SK-N-SH (cell line): ENCODE data around the gene DCD. TPM values are rescaled to one million over a fixed set of nuclear protein-coding genes. Genes with fewer than 3 reads are reported as not detected.

Experiments
- CTCF ChIA-PET: fragments of 300-600, 350-600 bp; formaldehyde crosslinking; extraction: SDS; loops from one replicate; lab custom pipeline; 2021; lab: Yijun Ruan, JAX
- POLR2A ChIA-PET: fragments of 350-600 bp; sonication (Branson Sonifier 250); formaldehyde crosslinking; extraction: SDS; loops from one replicate; lab custom pipeline; 2020; ENCODE audit warnings: antibody characterized with exemption, inconsistent platforms; lab: Yijun Ruan, JAX
- DNase-seq: peaks from one replicate; pipeline ENCODE4 v3.0.0; 2012
- H2AFZ ChIP-seq: fragments of 200-600 bp; sonication (generic); 2 replicates; pipeline ENCODE4 v1.8.1; 2016; ENCODE audit warnings: antibody characterized with exemption, mild to moderate bottlenecking, low read depth
- H3F3A ChIP-seq: fragments of 200-600 bp; sonication (generic); replicated peaks from 2 replicates; pipeline ENCODE3; 2016; ENCODE audit warnings: antibody characterized with exemption, mild to moderate bottlenecking; ENCODE audit not compliant: insufficient read depth
- H3K27ac ChIP-seq, 2 experiments: fragments of 200-500 bp in 1 of 2; fragments of 200-600 bp in 1 of 2; sonication (Bioruptor generic) in 1 of 2; sonication (generic), shearing (Covaris generic) in 1 of 2; 2 replicates each; pipeline versions ENCODE4 v1.5.1 to v1.6.1; 2014 to 2016; ENCODE audit warnings: low read depth in 2 of 2, inconsistent platforms in 1 of 2, low read length in 1 of 2, mild to moderate bottlenecking in 1 of 2, mixed read lengths in 1 of 2
- H3K27me3 ChIP-seq: fragments of 200-600 bp; sonication (generic), shearing (Covaris generic); 2 replicates; pipeline ENCODE4 v1.6.1; 2016; ENCODE audit warnings: mixed run types; ENCODE audit not compliant: insufficient read depth
- H3K36me3 ChIP-seq, 2 experiments: fragments of 200-500 bp in 1 of 2; fragments of 200-600 bp in 1 of 2; sonication (Bioruptor generic) in 1 of 2; sonication (generic) in 1 of 2; replicated peaks in 1 of 2; 2 replicates each; pipeline versions ENCODE3 to v1.5.1; 2014 to 2016; ENCODE audit warnings: low read length in 1 of 2, mild to moderate bottlenecking in 1 of 2; ENCODE audit not compliant: insufficient read depth in 2 of 2, control insufficient read depth in 1 of 2
- H3K4me1 ChIP-seq, 2 experiments: fragments of 200-500 bp in 1 of 2; fragments of 200-600 bp in 1 of 2; sonication (Bioruptor generic) in 1 of 2; sonication (generic), shearing (Covaris generic) in 1 of 2; 2 replicates each; pipeline versions ENCODE4 v1.5.1 to v1.6.1; 2014 to 2016; ENCODE audit warnings: low read depth in 1 of 2, low read length in 1 of 2, mixed run types in 1 of 2; ENCODE audit not compliant: insufficient read depth in 2 of 2, control insufficient read depth in 1 of 2
- H3K4me2 ChIP-seq: fragments of 200-600 bp; sonication (generic), shearing (Covaris generic); 2 replicates; pipeline ENCODE4 v1.6.1; 2017; ENCODE audit warnings: mixed run types
- H3K4me3 ChIP-seq, 2 experiments: fragments of 200-500 bp in 1 of 2; fragments of 200-600 bp in 1 of 2; sonication (Bioruptor generic) in 1 of 2; sonication (generic), shearing (Covaris generic) in 1 of 2; 2 replicates each; pipeline versions ENCODE4 v1.5.1 to v1.8.1; 2014 to 2016; ENCODE audit warnings: low read depth in 2 of 2, inconsistent platforms in 1 of 2, low read length in 1 of 2, mild to moderate bottlenecking in 1 of 2, mixed read lengths in 1 of 2, moderate library complexity in 1 of 2
- H3K79me2 ChIP-seq: fragments of 200-600 bp; sonication (generic); 2 replicates; pipeline ENCODE4 v1.8.1; 2017; ENCODE audit warnings: mild to moderate bottlenecking; ENCODE audit not compliant: insufficient read depth
- H3K9ac ChIP-seq: fragments of 200-600 bp; sonication (generic); 2 replicates; pipeline ENCODE4 v1.6.1; 2017; ENCODE audit warnings: mixed run types
- H3K9me2 ChIP-seq: fragments of 200-600 bp; sonication (generic); 2 replicates; pipeline ENCODE4 v1.6.1; 2017; ENCODE audit warnings: mixed run types
- H3K9me3 ChIP-seq: fragments of 200-600 bp; sonication (generic); 2 replicates; pipeline ENCODE4 v1.6.1; 2017; ENCODE audit warnings: mixed run types, mild to moderate bottlenecking, moderate library complexity
- H4K20me1 ChIP-seq: fragments of 200-600 bp; sonication (generic); 2 replicates; pipeline ENCODE4 v1.6.1; 2017; ENCODE audit warnings: mild to moderate bottlenecking, mixed run types; ENCODE audit not compliant: insufficient read depth
- CHD2 ChIP-seq: fragments of 150-350 bp; IDR thresholded peaks from 2 replicates; pipeline ENCODE4 v1.6.1; 2018; ENCODE audit warnings: low read length; ENCODE audit not compliant: partially characterized antibody
- GABPA ChIP-seq: IDR thresholded peaks from 2 replicates; pipeline ENCODE4 v1.4.0; 2012; ENCODE audit warnings: low read depth, mild to moderate bottlenecking
- JUND ChIP-seq: IDR thresholded peaks from 2 replicates; pipeline ENCODE4 v1.4.0; 2012
- MXI1 ChIP-seq: IDR thresholded peaks from 2 replicates; pipeline ENCODE4 v1.6.1; 2012; ENCODE audit warnings: mild to moderate bottlenecking, low read depth, low read length, improper control_type of control experiment
- RAD21 ChIP-seq: IDR thresholded peaks from 2 replicates; pipeline ENCODE4 v1.6.1; 2012; ENCODE audit warnings: mild to moderate bottlenecking, low read length
- TCF12 ChIP-seq: IDR thresholded peaks from 2 replicates; pipeline ENCODE4 v1.4.0; 2012
- USF1 ChIP-seq: IDR thresholded peaks from 2 replicates; pipeline ENCODE4 v1.4.0; 2012; ENCODE audit warnings: low read depth, borderline replicate concordance
- USF2 ChIP-seq: fragments of 150-350 bp; IDR thresholded peaks from 2 replicates; pipeline ENCODE4 v1.6.1; 2017; ENCODE audit warnings: antibody characterized with exemption, low read length, low read depth, borderline replicate concordance
- WGBS: methylation state at CpG from one replicate; pipeline ENCODE4 v1.1.6; 2017; ENCODE audit warnings: low lambda C conversion rate; 5-methylcytosine and 5-hydroxymethylcytosine counted together
- polyA plus RNA-seq, 3 experiments: library from polyadenylated mRNA; depleted of rRNA; stranded (reverse); fragments of >200 nt; gene quantifications; 2 replicates each; pipeline ENCODE4 v1.2.3, GENCODE V29; 2012
- TF ChIP-seq, protein P1 (sequence below): IDR thresholded peaks from 2 replicates; pipeline ENCODE4 v1.4.0; 2012; ENCODE audit warnings: low read depth, borderline replicate concordance
- TF ChIP-seq, protein P2 (sequence below): IDR thresholded peaks from 2 replicates; pipeline ENCODE4 v1.6.1; 2012; ENCODE audit warnings: mild to moderate bottlenecking, low read depth, low read length, moderate library complexity
- TF ChIP-seq, protein P3 (sequence below): IDR thresholded peaks from 2 replicates; pipeline ENCODE4 v1.4.0; 2012; ENCODE audit warnings: low read depth

The DCD gene
- polyA plus RNA-seq, 1 of the 3 experiments (the other 2 are of a cell fraction), result not detected

DNA sequence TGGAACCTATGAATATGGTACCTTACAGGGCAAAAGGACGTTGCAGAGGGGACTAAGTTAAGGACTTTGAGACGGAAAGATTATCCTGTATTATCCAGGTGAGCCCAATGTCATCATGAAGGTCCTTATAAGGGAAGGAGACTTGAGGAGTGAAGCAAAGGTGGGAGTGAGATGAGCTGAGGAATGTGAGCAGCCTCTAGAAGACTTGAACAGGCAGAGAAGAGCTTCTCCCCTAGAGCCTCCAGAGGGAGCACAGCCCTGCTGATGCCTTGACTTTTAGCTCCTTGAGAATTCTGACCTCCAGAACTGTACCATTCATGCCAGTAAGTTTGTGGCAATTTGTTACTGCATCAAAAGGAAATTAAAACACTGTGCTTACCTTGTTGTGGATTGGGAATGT, 41.8 kb upstream of the DCD start (continued):
- TF ChIP-seq, protein P1, sequence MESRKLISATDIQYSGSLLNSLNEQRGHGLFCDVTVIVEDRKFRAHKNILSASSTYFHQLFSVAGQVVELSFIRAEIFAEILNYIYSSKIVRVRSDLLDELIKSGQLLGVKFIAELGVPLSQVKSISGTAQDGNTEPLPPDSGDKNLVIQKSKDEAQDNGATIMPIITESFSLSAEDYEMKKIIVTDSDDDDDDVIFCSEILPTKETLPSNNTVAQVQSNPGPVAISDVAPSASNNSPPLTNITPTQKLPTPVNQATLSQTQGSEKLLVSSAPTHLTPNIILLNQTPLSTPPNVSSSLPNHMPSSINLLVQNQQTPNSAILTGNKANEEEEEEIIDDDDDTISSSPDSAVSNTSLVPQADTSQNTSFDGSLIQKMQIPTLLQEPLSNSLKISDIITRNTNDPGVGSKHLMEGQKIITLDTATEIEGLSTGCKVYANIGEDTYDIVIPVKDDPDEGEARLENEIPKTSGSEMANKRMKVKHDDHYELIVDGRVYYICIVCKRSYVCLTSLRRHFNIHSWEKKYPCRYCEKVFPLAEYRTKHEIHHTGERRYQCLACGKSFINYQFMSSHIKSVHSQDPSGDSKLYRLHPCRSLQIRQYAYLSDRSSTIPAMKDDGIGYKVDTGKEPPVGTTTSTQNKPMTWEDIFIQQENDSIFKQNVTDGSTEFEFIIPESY, result no peak
- TF ChIP-seq JUND (no peak), MXI1 (no peak)
- TF ChIP-seq, protein P2, sequence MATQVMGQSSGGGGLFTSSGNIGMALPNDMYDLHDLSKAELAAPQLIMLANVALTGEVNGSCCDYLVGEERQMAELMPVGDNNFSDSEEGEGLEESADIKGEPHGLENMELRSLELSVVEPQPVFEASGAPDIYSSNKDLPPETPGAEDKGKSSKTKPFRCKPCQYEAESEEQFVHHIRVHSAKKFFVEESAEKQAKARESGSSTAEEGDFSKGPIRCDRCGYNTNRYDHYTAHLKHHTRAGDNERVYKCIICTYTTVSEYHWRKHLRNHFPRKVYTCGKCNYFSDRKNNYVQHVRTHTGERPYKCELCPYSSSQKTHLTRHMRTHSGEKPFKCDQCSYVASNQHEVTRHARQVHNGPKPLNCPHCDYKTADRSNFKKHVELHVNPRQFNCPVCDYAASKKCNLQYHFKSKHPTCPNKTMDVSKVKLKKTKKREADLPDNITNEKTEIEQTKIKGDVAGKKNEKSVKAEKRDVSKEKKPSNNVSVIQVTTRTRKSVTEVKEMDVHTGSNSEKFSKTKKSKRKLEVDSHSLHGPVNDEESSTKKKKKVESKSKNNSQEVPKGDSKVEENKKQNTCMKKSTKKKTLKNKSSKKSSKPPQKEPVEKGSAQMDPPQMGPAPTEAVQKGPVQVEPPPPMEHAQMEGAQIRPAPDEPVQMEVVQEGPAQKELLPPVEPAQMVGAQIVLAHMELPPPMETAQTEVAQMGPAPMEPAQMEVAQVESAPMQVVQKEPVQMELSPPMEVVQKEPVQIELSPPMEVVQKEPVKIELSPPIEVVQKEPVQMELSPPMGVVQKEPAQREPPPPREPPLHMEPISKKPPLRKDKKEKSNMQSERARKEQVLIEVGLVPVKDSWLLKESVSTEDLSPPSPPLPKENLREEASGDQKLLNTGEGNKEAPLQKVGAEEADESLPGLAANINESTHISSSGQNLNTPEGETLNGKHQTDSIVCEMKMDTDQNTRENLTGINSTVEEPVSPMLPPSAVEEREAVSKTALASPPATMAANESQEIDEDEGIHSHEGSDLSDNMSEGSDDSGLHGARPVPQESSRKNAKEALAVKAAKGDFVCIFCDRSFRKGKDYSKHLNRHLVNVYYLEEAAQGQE, result no peak

DNA sequence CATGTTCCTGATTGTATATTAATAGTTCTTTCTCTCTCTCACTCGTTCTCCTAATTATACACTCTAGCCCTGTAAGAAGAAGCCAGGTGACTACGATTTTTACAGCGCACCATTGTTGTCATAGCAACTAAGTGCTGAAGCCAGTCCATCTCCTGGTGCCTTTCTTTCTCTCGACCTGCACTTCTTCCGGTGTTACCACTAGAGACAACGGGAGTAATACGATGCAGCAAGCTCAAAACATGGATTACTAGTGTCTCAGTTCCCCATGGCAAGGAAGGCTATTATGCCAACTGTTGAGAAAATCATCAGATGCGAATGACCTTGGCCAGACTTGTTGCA, 40.8 kb upstream of the DCD start:
- Histone ChIP-seq H3K27me3 (no peaks in the 10 kb centered on the region), H3K9me2 (no peaks in the 10 kb centered on the region), H3K9me3 (no peaks in the 10 kb centered on the region), H3K4me1 (no peaks in the 10 kb centered on the region), H3K4me3 (no peak overlapping the region), H3K79me2 (no peaks in the 10 kb centered on the region), H3K27ac (no peak overlapping the region), H4K20me1 (no peaks in the 10 kb centered on the region), H2AFZ (no peak overlapping the region), H3K36me3 (no peaks in the 10 kb centered on the region), H3K9ac (no peak overlapping the region), H3F3A (no peaks in the 10 kb centered on the region), H3K4me2 (no peak overlapping the region)
- ChIA-PET POLR2A (no interaction called here), CTCF (interaction anchor here (1.5 to 1.8 kb wide), 2 partner anchors 11 to 13 kb away, joined by 3 to 8 read pairs; no protein-coding TSS in a partner anchor)
- no peak for TF ChIP-seq USF1
- WGBS, result 2% methylated on average over 8 of the region's 8 CpGs
- no peak for DNase-seq

- no peak for DNase-seq
- 24% methylated on average over 5 of the region's 5 CpGs for WGBS
- no peak overlapping the region for H2AFZ ChIP-seq
- TF ChIP-seq RAD21 (no peak), GABPA (no peak), TCF12 (no peak), USF2 (no peak), CHD2 (no peak)
- TF ChIP-seq, protein P2, result no peak
- TF ChIP-seq, protein P3, sequence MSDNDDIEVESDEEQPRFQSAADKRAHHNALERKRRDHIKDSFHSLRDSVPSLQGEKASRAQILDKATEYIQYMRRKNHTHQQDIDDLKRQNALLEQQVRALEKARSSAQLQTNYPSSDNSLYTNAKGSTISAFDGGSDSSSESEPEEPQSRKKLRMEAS, result no peak
Observed at GRCh38 chr12:54688309-54689033, 40.3 kb upstream of the DCD start.

More at GRCh38 chr12:54688309-54689033, 40.3 kb upstream of the DCD start:
- no peaks in the 10 kb centered on the region for H3K27me3 ChIP-seq
- no peak overlapping the region for H3K4me3 ChIP-seq
- CTCF ChIA-PET, result no interaction called here
- no peaks in the 10 kb centered on the region for H3F3A ChIP-seq
- no peaks in the 10 kb centered on the region for H3K79me2 ChIP-seq
- H3K9me2 ChIP-seq, result no peaks in the 10 kb centered on the region
- H3K4me1 ChIP-seq, result no peaks in the 10 kb centered on the region
- no peak overlapping the region for H3K27ac ChIP-seq
- POLR2A ChIA-PET, result no interaction called here
- no peaks in the 10 kb centered on the region for H4K20me1 ChIP-seq
- no peaks in the 10 kb centered on the region for H3K36me3 ChIP-seq
- H3K9ac ChIP-seq, result no peak overlapping the region
- no peak overlapping the region for H3K4me2 ChIP-seq
- H3K9me3 ChIP-seq, result no peaks in the 10 kb centered on the region
